Panc1 (cell line): ENCODE measurements around the gene TJP2. TPM values are rescaled to one million over a fixed set of nuclear protein-coding genes. Genes with fewer than 3 reads are reported as not detected.

Experiments used
- ATAC-seq: fragments of 200-7000 bp; cut with Tn5 transposase; 2 replicates; pipeline ENCODE4 v1.9.1; 2020; ENCODE audit warnings: mild to moderate bottlenecking, moderate library complexity
- BruUV-seq: library from RNA; stranded (reverse); fragments of 400-500 nt; replicated peaks from 2 replicates; lab custom pipeline; 2021; lab: Mats Ljungman, UMichigan
- CTCF ChIA-PET: fragments of 300-600 bp; sonication (Branson Sonifier 250); formaldehyde crosslinking; loops from one replicate; lab custom pipeline; 2022; ENCODE audit warnings: antibody characterized with exemption; lab: Charles Lee
- POLR2A ChIA-PET: fragments of 300-600 bp; sonication (Branson Sonifier 250); formaldehyde crosslinking; loops from one replicate; lab custom pipeline; 2022; ENCODE audit warnings: antibody characterized with exemption; lab: Charles Lee
- DNase-seq: peaks from one replicate; pipeline ENCODE4 v3.0.0-alpha.2; 2010; ENCODE audit warnings: low read depth, low spot score
- H3K27ac ChIP-seq: 2 replicates; pipeline ENCODE4 v1.5.1; 2011; ENCODE audit warnings: mild to moderate bottlenecking, low read length, inconsistent platforms
- H3K27me3 ChIP-seq: fragments of 200-500 bp; sonication (Bioruptor generic); 2 replicates; pipeline ENCODE4 v1.6.0; 2014; ENCODE audit warnings: low read length, inconsistent platforms; ENCODE audit not compliant: control insufficient read depth, insufficient read depth
- H3K36me3 ChIP-seq: fragments of 200-500 bp; sonication (Bioruptor generic); 2 replicates; pipeline ENCODE4 v1.5.1; 2014; ENCODE audit warnings: inconsistent platforms, mild to moderate bottlenecking, low read length, moderate library complexity; ENCODE audit not compliant: control insufficient read depth, insufficient read depth
- H3K4me1 ChIP-seq: 2 replicates; pipeline ENCODE4 v1.5.1; 2011; ENCODE audit warnings: inconsistent platforms, mild to moderate bottlenecking, low read length, moderate library complexity; ENCODE audit not compliant: control insufficient read depth, insufficient read depth
- H3K4me3 ChIP-seq, 2 experiments: 2 replicates each; pipeline ENCODE4 v1.5.1; 2011 to 2012; ENCODE audit warnings: low read depth in 2 of 2, low read length in 2 of 2, mild to moderate bottlenecking in 2 of 2, inconsistent platforms in 1 of 2, moderate library complexity in 1 of 2
- H3K9me3 ChIP-seq: fragments of 200-500 bp; sonication (Bioruptor generic); 2 replicates; pipeline ENCODE4 v1.5.1; 2014; ENCODE audit warnings: low read depth, mild to moderate bottlenecking, inconsistent platforms, low read length, moderate library complexity; ENCODE audit not compliant: control insufficient read depth, insufficient read depth
- POLR2AphosphoS5 ChIP-seq: IDR thresholded peaks from 2 replicates; pipeline ENCODE4 v1.6.1; 2012; ENCODE audit warnings: mild to moderate bottlenecking, low read depth, low read length, moderate library complexity
- SIN3A ChIP-seq: IDR thresholded peaks from 2 replicates; pipeline ENCODE4 v1.6.1; 2012; ENCODE audit warnings: low read depth, mild to moderate bottlenecking, low read length, moderate library complexity, borderline replicate concordance; ENCODE audit not compliant: insufficient read depth
- TCF7L2 ChIP-seq: IDR thresholded peaks from 2 replicates; pipeline ENCODE4 v1.6.1; 2011; ENCODE audit warnings: mild to moderate bottlenecking, low read depth, low read length, inconsistent platforms
- in situ Hi-C: cut with HindIII; loops from 2 replicates; pipeline ENCODE4 v1.10.0; 2016; ENCODE audit warnings: low sequenced_read_pairs, low pct_unique_long_range_greater_than_20kb
- intact Hi-C: fragments of 100-400 bp; cut with micrococcal nuclease; formaldehyde crosslinking; loops from one replicate; pipeline ENCODE4 v1.10.0; 2022; ENCODE audit not compliant: unreplicated experiment
- total RNA-seq: library from RNA; stranded (reverse); gene quantifications from one replicate; pipeline ENCODE4 v1.2.1, GENCODE V29; 2021; ENCODE audit not compliant: unreplicated experiment
- TF ChIP-seq, protein P1 (sequence below): fragments of 450-650 bp; IDR thresholded peaks from 2 replicates; pipeline ENCODE4 v1.5.1; 2017; ENCODE audit warnings: mild to moderate bottlenecking
- TF ChIP-seq, protein P2 (sequence below), 2 experiments: IDR thresholded peaks; 2 replicates each; pipeline ENCODE4 v1.6.1; 2011 to 2012; ENCODE audit warnings: low read depth in 2 of 2, control low read depth in 1 of 2, low read length in 1 of 2, mild to moderate bottlenecking in 1 of 2, moderate library complexity in 1 of 2; ENCODE audit not compliant: insufficient read depth in 1 of 2

Gene TJP2
- total RNA-seq, 1 experiment from 2014 or later: 40.2 TPM

DNA sequence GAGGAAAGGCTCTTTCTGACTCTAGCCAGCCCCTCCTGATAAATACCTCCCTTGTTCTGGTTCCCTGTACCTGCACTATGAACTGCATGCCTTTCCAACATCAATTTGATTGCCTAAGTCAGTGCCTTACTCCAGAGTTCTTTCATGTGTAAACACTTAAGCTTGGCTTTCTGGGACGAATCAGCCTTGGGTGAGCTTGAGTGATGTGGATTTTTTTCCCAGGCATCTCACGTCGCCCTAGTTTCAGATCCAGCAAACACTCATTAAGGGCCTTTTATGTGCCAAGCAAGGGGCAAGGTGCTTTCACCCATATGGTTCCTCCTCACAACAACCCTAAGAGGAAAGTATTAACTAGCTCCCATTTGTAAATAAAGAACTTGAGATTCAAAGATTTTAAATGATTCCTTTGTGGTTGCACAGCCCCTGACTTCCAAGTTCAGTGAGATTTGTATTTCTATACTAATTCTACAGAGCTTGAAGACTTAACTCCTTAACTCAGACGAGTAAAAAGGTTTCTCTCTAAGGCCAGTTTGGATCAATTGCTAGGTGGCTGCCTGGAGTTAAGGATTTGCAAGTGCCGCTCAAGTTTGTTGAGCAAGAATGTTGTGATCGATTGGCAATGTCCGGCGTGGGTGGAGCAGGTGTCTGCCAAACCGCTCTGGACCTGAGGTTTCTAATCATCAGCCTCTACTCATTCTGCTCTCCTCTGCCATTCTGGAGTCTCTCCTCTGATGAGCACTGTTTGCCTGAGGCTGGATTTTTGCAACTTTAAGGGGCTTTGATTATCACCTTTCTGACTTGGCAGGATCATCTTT is 20.2 kb upstream of the TJP2 start:
- no peak overlapping the region for H3K4me3 ChIP-seq
- no peaks in the 10 kb centered on the region for H3K9me3 ChIP-seq
- H3K27ac ChIP-seq: no peak overlapping the region
- DNase-seq (no peak), ATAC-seq (no peak)
- BruUV-seq: TSS peak; percentile 68
- H3K36me3 ChIP-seq: no peaks in the 10 kb centered on the region
- ChIA-PET CTCF (no interaction called here), POLR2A (no interaction called here)
- H3K27me3 ChIP-seq: no peaks in the 10 kb centered on the region
- intact Hi-C loops: no loop called here
- 0 out of 2 replicates have a peak, but pooled peaks cover 3% of the 10 kb centered on the region for H3K4me1 ChIP-seq
- in situ Hi-C loops: no loop called here
- TF ChIP-seq, protein P1, sequence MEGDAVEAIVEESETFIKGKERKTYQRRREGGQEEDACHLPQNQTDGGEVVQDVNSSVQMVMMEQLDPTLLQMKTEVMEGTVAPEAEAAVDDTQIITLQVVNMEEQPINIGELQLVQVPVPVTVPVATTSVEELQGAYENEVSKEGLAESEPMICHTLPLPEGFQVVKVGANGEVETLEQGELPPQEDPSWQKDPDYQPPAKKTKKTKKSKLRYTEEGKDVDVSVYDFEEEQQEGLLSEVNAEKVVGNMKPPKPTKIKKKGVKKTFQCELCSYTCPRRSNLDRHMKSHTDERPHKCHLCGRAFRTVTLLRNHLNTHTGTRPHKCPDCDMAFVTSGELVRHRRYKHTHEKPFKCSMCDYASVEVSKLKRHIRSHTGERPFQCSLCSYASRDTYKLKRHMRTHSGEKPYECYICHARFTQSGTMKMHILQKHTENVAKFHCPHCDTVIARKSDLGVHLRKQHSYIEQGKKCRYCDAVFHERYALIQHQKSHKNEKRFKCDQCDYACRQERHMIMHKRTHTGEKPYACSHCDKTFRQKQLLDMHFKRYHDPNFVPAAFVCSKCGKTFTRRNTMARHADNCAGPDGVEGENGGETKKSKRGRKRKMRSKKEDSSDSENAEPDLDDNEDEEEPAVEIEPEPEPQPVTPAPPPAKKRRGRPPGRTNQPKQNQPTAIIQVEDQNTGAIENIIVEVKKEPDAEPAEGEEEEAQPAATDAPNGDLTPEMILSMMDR: no peak

DNA sequence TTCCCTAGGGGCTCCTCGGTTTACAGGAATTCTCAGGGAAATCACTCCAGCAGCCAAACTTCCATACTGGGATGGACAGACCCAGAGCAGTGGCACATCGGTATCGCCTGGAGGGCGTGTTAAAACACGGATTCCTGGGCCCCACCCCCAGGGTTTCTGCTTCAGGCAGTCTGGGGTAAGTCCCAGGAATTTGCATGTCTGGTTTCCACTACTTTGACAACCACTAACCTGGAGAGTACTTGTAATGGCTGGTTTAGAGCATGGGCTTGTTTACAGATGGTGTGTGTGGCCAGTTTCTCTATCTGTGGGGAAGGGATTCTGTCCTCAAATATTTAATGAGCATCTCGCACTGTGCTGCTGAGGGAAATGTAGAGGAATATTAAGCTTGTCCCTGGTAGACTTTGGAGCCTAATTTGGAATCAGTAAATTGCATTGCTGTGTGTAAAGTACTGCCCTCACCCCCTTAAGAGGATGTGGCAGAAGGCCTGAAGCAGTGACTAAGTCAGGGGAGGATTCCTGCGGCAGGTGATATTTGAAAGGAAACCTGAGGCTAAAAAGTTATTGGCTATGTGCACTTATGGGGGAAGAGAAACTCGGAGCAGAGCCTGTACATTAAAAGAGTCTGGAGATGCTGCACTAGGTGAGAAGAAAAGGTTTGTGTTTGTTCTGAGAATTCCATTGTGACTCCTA is 18.6 kb upstream of the TJP2 start:
- Histone ChIP-seq H3K4me3 (no peak overlapping the region), H3K27me3 (no peaks in the 10 kb centered on the region), H3K36me3 (no peaks in the 10 kb centered on the region), H3K27ac (no peak overlapping the region), H3K9me3 (no peaks in the 10 kb centered on the region), H3K4me1 (no peaks in the 10 kb centered on the region)
- in situ Hi-C loops: no loop called here
- TF ChIP-seq, protein P2, sequence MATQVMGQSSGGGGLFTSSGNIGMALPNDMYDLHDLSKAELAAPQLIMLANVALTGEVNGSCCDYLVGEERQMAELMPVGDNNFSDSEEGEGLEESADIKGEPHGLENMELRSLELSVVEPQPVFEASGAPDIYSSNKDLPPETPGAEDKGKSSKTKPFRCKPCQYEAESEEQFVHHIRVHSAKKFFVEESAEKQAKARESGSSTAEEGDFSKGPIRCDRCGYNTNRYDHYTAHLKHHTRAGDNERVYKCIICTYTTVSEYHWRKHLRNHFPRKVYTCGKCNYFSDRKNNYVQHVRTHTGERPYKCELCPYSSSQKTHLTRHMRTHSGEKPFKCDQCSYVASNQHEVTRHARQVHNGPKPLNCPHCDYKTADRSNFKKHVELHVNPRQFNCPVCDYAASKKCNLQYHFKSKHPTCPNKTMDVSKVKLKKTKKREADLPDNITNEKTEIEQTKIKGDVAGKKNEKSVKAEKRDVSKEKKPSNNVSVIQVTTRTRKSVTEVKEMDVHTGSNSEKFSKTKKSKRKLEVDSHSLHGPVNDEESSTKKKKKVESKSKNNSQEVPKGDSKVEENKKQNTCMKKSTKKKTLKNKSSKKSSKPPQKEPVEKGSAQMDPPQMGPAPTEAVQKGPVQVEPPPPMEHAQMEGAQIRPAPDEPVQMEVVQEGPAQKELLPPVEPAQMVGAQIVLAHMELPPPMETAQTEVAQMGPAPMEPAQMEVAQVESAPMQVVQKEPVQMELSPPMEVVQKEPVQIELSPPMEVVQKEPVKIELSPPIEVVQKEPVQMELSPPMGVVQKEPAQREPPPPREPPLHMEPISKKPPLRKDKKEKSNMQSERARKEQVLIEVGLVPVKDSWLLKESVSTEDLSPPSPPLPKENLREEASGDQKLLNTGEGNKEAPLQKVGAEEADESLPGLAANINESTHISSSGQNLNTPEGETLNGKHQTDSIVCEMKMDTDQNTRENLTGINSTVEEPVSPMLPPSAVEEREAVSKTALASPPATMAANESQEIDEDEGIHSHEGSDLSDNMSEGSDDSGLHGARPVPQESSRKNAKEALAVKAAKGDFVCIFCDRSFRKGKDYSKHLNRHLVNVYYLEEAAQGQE (IDR thresholded peaks at IDR 0.05; ENCODE audit: insufficient read depth in 1 of 2, low read depth in 2 of 2, low read length in 1 of 2): no peak
- TF ChIP-seq, protein P1: no peak
- TF ChIP-seq POLR2AphosphoS5 (no peak), SIN3A (no peak), TCF7L2 (no peak)
- intact Hi-C loops: no loop called here
- no peak for ATAC-seq
- DNase-seq: no peak
- ChIA-PET CTCF (no interaction called here), POLR2A (interaction anchor here (0.6 kb wide), 1 partner anchor 18 kb away, joined by 9 read pairs; no protein-coding TSS in a partner anchor)
- no TSS peak for BruUV-seq
